Loucy (cell line): ENCODE data around the gene IQCN.

Experiments
- EZH2phosphoT487 ChIP-seq: fragments of 200-600 bp; IDR thresholded peaks from 2 replicates; pipeline ENCODE4 v1.6.1; 2018; ENCODE audit warnings: antibody characterized with exemption, mild to moderate bottlenecking, moderate library complexity, borderline replicate concordance
- TF ChIP-seq, protein P1 (sequence below): fragments of 200-600 bp; sonication (generic); conservative IDR thresholded peaks from 2 replicates; pipeline ENCODE4 v1.5.1; 2014; ENCODE audit warnings: mild to moderate bottlenecking, antibody characterized with exemption, low read length

- TF ChIP-seq, protein P1, sequence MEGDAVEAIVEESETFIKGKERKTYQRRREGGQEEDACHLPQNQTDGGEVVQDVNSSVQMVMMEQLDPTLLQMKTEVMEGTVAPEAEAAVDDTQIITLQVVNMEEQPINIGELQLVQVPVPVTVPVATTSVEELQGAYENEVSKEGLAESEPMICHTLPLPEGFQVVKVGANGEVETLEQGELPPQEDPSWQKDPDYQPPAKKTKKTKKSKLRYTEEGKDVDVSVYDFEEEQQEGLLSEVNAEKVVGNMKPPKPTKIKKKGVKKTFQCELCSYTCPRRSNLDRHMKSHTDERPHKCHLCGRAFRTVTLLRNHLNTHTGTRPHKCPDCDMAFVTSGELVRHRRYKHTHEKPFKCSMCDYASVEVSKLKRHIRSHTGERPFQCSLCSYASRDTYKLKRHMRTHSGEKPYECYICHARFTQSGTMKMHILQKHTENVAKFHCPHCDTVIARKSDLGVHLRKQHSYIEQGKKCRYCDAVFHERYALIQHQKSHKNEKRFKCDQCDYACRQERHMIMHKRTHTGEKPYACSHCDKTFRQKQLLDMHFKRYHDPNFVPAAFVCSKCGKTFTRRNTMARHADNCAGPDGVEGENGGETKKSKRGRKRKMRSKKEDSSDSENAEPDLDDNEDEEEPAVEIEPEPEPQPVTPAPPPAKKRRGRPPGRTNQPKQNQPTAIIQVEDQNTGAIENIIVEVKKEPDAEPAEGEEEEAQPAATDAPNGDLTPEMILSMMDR: no peak
- no peak for TF ChIP-seq EZH2phosphoT487
Observed at GRCh38 chr19:18306209-18306887, 32.1 kb upstream of the IQCN start.
